HG02763 (cell line): ENCODE results near the gene SWAP70.

Source experiments
- ATAC-seq: cut with Tn5 transposase; IDR thresholded peaks from one replicate; pipeline ENCODE4 v1.9.1; 2021; ENCODE audit warnings: mild to moderate bottlenecking, moderate library complexity; ENCODE audit not compliant: unreplicated experiment

SWAP70 gene

GRCh38 chr11:9747828-9748227, 84.0 kb downstream of the SWAP70 start:
- no peak for ATAC-seq

GRCh38 chr11:9748361-9748970, 84.6 kb downstream of the SWAP70 start:
- peak; percentile 69 for ATAC-seq

DNA sequence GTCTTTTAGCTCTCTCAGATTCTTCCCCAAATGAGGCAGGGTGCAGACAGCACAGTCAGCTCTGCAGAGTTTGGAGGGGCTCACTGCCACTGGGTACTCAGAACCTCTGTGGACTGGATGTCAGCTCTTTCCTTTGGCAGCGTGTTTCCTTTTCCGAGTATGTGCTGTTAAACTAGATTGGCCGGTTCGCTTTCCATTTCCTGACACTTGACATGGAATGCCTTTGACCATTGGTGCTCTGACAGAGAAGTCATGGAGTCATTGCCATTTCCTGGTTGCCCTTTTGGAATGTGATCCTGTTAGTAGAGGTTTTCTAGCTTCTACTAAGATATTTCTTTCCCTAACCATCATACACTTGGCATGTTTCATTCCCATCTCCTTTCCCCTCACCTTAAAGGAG, 86.7 kb downstream of the SWAP70 start:
- ATAC-seq = no peak

DNA sequence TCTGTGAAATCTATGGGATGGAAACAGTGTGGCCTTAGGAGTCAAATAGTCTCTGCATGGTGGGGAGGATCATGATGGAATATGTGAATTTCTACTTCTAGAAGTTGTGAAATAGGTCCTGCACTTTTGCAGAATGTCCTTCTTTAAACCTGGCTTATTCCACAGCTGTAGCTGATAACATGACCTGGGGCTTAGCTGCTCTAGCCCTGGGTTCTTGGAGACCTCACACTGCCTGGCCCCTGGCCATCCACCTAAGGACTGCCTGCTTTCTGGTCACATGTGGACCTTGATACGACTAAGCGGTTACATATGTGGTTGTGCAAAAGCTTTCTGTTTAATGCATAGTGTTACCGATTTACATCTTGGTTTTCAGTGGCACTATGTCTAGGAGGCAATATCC, 88.2 kb downstream of the SWAP70 start:
- ATAC-seq = no peak

- ATAC-seq = no peak
These were observed 89.1 kb downstream of the SWAP70 start for GRCh38 chr11:9753021-9753420.

- ATAC-seq = no peak
These were observed 90.2 kb downstream of the SWAP70 start for GRCh38 chr11:9754010-9754471.

- ATAC-seq = no peak
These were observed 91.8 kb downstream of the SWAP70 start for GRCh38 chr11:9755561-9756185.

GRCh38 chr11:9756461-9756860, 92.6 kb downstream of the SWAP70 start:
- no peak for ATAC-seq

GRCh38 chr11:9756878-9757277, 93.0 kb downstream of the SWAP70 start:
- no peak for ATAC-seq

DNA sequence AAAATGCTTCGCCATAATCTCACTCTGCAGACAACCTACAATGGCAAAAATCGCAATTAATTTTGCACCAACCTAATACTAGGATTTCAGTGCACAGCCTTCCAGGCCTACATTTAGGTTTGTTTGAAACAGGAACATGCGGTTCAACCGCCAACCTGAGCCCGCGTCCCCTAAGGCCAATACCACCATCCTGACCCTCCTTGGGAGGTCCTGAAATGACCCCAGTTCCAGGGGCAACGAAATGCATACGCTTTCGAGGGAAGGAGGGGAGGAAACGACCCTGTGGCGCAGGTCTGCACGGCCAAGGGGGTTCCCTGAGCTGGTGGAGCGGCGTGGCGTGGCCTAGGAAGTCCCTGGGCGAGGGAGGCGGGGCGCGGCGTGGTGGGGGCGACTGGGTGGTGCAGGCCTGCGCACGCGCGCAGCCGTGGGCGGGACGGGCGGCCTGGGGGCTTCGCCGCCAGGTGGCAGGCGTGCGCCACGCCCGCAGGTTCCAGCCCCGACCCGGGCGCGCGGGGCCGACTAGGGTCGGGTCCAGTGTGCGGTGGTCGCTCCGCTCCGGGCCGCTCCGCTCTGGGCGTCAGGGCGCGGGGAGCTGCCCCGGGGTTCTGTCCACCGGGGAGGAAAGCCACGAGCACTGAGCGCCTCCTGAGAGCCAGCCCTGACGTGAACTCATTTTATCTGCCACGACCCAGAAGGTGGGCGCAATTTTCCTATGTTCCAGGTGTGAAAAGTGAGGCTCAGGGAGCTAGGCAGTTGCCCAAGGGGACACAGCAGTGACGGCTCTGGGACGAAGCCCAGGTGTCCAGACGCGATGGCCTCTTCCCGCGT, 94.1 kb downstream of the SWAP70 start:
- peak; percentile 55 for ATAC-seq

GRCh38 chr11:9758637-9759518, 95.0 kb downstream of the SWAP70 start:
- ATAC-seq = peak; percentile 33

DNA sequence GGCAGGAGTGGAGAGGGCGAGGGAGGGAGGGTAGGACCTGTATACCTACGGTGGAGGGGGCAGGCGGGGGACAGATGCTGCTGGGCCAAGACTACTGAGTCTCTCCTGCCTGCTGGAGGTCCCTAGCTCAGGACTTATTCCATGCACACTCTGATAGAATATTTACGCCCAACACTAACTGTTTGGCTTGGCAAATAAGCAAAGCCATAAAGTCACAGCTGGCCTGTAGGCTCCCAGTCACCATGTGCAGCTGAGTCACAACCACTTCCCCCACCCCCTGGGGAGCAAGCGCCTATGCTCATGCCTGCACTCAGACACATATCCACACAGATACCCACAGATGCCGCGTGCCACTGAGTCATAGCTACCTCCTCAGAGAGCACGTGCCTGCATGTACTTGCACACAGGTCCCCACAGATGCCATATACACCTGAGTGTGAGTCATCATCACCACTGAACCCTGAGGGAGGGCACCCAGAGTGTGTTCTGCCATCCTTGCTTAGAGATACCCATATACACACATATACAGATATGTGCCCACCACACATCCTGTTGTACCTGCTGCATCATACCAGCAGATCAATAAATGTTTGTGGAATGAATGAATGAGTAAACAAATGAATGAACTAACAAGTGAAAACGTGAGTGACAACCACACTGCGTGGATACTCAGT, 95.8 kb downstream of the SWAP70 start:
- ATAC-seq = peak; percentile 35

DNA sequence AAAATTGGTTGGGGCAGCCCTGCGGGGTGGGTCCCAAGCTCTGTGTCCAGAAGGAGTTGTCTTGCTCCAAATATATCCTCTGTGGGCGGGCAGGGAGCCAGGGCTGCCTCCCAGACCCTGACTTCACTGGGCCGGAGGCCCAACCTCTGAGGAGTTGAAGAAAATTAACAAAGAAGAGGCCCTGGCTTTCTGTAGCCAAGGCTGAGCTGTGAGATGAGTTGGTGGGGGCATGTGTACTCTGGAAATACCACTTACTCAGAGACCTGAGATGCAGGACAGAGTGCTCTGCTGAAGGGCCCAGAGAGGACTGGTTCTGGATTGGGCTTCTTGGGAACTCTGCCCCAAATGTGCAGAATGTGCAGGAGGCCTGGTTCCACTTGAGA, 96.3 kb downstream of the SWAP70 start:
- ATAC-seq = no peak

DNA sequence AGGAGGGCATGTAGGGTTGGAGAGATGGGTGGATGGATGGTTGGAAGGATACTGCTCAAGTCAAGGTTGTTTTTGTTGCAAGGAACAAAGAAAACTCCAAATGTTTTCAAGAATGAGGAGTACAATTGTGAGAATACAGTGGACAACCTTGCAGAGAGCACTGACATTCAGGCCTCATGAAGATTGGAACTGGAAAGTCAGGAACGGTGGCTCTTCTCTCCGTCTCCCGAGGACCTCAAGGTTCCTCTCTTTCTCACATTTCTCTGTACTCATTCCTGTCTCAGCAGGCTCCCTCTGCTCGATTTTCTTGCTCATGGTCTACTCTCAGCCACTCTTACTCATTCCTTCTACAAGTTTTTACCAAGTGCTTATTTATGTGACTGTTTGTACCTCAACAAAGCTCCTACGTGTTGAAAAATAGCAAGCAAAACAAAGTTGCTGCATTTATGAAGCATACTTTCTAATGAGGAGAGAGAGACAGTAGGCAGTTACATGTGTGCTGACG, 97.6 kb downstream of the SWAP70 start:
- no peak for ATAC-seq

DNA sequence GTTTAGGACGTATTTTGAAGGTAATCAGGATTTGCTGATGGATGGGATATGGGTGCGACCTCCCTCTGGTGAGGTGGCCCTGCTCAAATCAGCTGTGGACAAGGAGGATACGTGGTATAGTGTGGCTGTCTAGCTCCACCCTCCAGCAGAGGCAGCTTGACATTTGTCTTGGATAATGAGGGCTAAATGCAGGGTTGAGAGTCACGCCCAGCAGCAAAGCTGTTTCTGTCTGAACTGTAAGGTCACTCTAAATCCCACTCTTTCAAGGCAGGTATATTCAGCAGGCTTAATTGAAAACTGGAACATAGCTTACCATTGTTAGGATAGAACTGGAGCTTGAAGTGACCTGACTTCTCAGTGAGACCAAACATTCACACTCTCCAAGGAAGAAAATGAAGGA, 98.7 kb downstream of the SWAP70 start:
- no peak for ATAC-seq

DNA sequence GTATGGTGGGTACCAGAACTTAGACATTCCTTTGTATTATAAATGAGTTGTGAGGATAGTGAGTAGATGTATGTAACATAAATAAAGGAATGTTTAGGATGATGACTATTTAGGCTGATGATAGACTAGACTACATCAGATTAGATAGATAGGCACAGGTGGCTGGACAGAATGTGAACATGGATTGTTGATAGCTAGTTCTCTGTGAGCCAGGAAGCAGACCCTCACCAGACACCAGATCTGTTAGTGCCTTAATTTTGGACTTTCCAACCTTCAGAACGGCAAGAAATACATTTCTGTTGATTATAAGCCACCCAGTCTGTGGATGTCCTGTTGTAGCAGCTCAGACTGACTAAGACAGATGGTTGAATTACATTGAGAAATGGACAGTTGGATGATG, 99.4 kb downstream of the SWAP70 start:
- no peak for ATAC-seq

GRCh38 chr11:9765320-9766101, 101.6 kb downstream of the SWAP70 start:
- no peak for ATAC-seq

- no peak for ATAC-seq
These were observed 105.7 kb downstream of the SWAP70 start for GRCh38 chr11:9769621-9770020.

DNA sequence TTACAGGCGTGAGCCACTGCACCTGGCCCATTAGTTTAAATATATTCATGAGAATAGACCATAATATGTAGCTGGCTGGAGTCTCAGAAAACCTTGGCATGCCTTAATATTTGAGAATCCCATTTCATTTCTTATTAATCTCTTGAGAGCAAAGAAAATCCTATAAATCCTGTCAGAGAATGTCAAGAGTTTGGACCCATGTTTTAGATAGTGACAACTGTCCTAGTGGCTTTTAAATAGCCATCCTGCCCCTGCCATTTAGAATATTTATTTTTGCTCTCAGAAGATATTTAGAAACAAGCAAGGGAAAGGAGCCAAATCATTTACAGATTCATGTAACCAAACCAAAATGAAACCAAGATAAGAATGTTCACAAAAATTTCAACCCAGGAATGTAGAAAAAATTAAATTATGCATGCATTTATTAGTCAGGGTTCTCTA, 107.2 kb downstream of the SWAP70 start:
- no peak for ATAC-seq
